GM12801 (cell line): ENCODE results near the gene NELFE.

Experiments
- TF ChIP-seq, protein P1 (sequence below): IDR thresholded peaks from one replicate; pipeline ENCODE4 v1.5.1; 2011; ENCODE audit warnings: control low read depth; ENCODE audit not compliant: insufficient read length; ENCODE audit errors: extremely low read depth

Gene NELFE

DNA sequence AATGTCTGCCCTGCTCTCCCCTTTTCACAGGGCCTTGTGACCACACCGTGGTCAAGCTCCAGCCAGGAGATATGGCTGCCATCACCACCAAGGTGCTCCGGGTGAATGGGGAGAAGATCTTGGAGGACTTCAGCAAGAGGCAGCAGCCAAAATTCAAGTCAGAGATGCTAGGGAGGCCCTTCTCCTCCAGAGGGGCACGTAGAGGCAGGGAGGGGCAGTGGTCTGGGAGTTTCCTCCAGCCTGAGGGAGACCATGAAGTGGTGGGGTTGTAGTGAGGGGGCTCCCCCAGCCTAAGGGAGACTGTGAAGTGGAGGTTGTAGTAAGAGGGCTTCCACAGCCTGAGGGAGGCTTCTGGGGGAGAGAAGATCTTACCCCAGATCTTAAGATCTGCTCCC is 9.2 kb upstream of the NELFE start:
- TF ChIP-seq, protein P1, sequence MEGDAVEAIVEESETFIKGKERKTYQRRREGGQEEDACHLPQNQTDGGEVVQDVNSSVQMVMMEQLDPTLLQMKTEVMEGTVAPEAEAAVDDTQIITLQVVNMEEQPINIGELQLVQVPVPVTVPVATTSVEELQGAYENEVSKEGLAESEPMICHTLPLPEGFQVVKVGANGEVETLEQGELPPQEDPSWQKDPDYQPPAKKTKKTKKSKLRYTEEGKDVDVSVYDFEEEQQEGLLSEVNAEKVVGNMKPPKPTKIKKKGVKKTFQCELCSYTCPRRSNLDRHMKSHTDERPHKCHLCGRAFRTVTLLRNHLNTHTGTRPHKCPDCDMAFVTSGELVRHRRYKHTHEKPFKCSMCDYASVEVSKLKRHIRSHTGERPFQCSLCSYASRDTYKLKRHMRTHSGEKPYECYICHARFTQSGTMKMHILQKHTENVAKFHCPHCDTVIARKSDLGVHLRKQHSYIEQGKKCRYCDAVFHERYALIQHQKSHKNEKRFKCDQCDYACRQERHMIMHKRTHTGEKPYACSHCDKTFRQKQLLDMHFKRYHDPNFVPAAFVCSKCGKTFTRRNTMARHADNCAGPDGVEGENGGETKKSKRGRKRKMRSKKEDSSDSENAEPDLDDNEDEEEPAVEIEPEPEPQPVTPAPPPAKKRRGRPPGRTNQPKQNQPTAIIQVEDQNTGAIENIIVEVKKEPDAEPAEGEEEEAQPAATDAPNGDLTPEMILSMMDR: no peak

DNA sequence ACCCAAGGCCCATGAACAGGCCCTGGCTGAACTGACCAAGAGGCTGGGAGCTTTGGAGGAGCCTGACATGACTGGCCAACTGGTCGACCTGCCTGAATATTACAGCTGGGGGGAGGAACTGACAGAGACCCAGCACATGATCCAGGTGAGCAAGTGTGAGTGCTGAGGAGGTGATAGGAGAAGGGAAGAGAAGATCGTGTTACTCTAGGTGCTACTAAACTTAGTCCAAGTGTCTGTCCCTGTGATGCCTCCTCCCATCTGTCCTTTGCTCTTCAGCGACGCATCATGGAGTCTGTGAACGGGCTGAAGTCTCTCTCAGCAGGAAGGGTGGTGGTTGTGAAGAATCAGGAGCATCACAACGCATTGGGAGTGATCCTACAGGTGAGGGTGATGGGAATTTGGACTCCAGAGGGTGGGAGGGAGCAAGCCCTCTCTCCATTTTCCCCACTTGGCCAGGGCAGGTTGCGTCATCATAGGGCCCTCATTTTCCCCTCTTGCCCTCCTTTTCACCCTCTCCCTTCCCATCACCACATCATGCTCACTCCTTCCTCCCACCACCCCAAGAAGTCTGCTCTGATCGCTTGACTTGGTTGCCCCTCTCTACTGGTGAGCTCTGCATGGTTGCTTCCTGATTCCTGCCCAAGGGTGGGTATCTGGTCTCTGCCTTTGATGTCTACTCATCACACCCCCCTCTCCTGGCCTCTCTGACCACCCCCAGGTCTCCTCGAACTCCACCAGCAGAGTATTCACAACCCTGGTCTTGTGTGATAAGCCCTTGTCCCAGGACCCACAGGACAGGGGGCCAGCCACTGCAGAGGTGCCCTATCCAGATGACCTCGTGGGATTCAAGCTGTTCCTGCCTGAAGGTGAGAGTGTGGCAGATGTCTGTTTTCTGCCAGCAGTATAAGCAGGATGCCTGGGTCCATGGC is 8.5 kb upstream of the NELFE start:
- TF ChIP-seq, protein P1: no peak

DNA sequence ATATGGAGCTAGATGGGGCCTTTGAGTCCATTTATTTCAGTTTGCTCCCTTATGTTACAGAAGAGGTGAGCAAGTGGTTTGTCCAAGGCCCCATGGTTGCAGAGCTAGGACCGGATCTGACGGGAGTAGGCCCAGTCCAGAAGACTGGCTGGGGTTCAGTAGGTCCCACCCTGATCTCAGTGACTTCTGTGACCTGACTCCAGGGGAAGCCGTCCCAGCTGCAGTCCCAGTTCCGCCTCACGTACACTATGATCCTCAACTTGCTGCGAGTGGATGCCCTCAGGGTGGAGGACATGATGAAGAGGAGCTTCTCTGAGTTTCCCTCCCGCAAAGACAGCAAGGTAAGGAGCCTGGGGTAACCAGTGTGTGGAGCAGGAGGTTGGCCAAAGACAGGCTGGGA is 7.7 kb upstream of the NELFE start:
- TF ChIP-seq, protein P1: no peak

DNA sequence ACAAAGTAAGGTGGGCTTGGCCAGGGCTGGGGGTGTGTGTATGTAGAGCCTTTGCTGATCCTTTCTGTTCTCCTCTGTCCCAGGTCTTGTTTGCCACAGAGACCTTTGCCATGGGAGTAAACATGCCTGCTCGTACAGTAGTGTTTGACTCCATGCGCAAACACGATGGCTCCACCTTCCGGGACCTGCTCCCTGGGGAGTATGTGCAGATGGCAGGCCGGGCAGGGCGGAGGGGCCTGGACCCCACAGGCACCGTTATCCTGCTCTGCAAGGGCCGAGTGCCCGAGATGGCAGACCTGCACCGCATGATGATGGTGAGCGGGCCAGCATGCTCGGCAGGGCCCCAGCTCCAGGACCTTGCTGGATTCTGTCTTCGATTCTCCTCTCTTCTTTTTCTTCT is 6.9 kb upstream of the NELFE start:
- TF ChIP-seq, protein P1: no peak

GRCh38 chr6:31963921-31964320 is 5.2 kb upstream of the NELFE start:
- TF ChIP-seq, protein P1: no peak

DNA sequence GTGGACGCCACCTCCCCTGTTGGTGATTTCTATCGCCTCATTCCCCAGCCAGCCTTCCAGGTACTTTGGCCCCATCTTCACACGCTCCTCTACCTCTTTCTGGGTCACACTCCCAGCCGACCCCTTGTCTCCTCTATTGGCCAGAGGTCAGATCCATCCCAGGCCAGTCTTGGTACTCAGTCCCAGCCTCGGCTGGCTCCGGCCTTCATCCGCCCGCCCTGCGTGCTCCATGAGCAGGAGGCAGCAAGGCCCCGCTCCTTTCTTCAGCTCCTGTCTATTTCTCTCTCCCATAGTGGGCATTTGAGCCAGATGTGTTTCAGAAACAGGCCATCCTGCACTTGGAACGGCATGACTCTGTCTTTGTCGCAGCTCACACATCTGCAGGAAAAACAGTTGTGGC is 2.8 kb upstream of the NELFE start:
- TF ChIP-seq, protein P1: no peak

GRCh38 chr6:31958412-31958740 is 395 bp downstream of the NELFE start:
- TF ChIP-seq, protein P1: no peak
